K562 (cell line): ENCODE data around the gene AHSP. TPM values are rescaled to one million over a fixed set of nuclear protein-coding genes. Genes with fewer than 3 reads are reported as not detected.
"Not testable (repeated sequence)": the region's sequence is repeated elsewhere in the genome, so short reads cannot be mapped to it uniquely, and the experiment has no call there.

Source experiments
- ATAC-seq: fragments of 200-7000 bp; cut with Tn5 transposase; 3 replicates; pipeline ENCODE4 v1.9.1; 2020; ENCODE audit warnings: moderate library complexity
- BruUV-seq: library from RNA; stranded (reverse); fragments of 400-500 nt; replicated peaks from 2 replicates; lab custom pipeline; 2021; lab: Mats Ljungman, UMichigan
- CTCF ChIA-PET: fragments of 300-600 bp; formaldehyde crosslinking; extraction: SDS; loops from one replicate; lab custom pipeline; 2021; ENCODE audit warnings: low intra/inter-chr PET ratio; lab: Yijun Ruan, JAX
- POLR2A ChIA-PET: fragments of 300-600, 350-650 bp; sonication (Branson Sonifier 250); formaldehyde crosslinking; extraction: SDS; loops from one replicate; lab custom pipeline; 2021; ENCODE audit warnings: antibody characterized with exemption, inconsistent platforms; lab: Yijun Ruan, JAX
- DNase-seq, 4 experiments: peaks; one replicate each; pipeline versions ENCODE4 v3.0.0 to v3.0.0-alpha.2; 2011 to 2018; ENCODE audit warnings: low spot score in 3 of 4, mixed read lengths in 3 of 4; ENCODE audit errors: extremely low read depth in 1 of 4
- FAIRE-seq: peaks from 2 replicates; lab custom pipeline; 2011; peaks lifted over from hg19 to GRCh38; lab: Jason Lieb, UNC
- H2AFZ ChIP-seq: 2 replicates; pipeline ENCODE4 v1.6.0; 2011; ENCODE audit warnings: low read depth, low read length, control low read depth, inconsistent platforms
- H3K27ac ChIP-seq: fragments of 200-600 bp; 3 replicates; pipeline ENCODE4 v1.8.0; 2011; ENCODE audit warnings: low read depth, mild to moderate bottlenecking, control low read depth, inconsistent platforms, low read length, moderate library complexity, mixed read lengths; ENCODE audit errors: extremely low read depth
- H3K27me3 ChIP-seq, 2 experiments: fragments of 300-600 bp in 1 of 2; 2 replicates in 1 of 2; 3 replicates in 1 of 2; pipeline versions ENCODE4 v1.6.0 to v1.8.0; 2011; ENCODE audit warnings: inconsistent platforms in 2 of 2, low read length in 2 of 2, mild to moderate bottlenecking in 1 of 2, mixed read lengths in 1 of 2, moderate library complexity in 1 of 2; ENCODE audit not compliant: control insufficient read depth in 2 of 2, insufficient read depth in 2 of 2
- H3K36me3 ChIP-seq: fragments of 300-600 bp; 3 replicates; pipeline ENCODE4 v1.8.0; 2011; ENCODE audit warnings: mild to moderate bottlenecking, low read length, inconsistent platforms; ENCODE audit not compliant: control insufficient read depth, insufficient read depth
- H3K4me1 ChIP-seq, 2 experiments: fragments of 200-600 bp in 1 of 2; replicated peaks in 1 of 2; 2 replicates in 1 of 2; 3 replicates in 1 of 2; pipeline versions ENCODE4 v1.5.1 to v1.8.0; 2011; ENCODE audit warnings: inconsistent platforms in 2 of 2, low read length in 2 of 2, mild to moderate bottlenecking in 1 of 2, mixed read lengths in 1 of 2, moderate library complexity in 1 of 2; ENCODE audit not compliant: control insufficient read depth in 2 of 2, insufficient read depth in 2 of 2
- H3K4me2 ChIP-seq: 2 replicates; pipeline ENCODE4 v1.6.1; 2011; ENCODE audit warnings: low read length, control low read depth, inconsistent platforms, mixed read lengths; ENCODE audit not compliant: insufficient read depth
- H3K4me3 ChIP-seq: fragments of 200-600 bp; sonication (generic), shearing (Covaris generic); 2 replicates; pipeline ENCODE4 v1.5.1; 2016; ENCODE audit warnings: control low read depth, inconsistent platforms
- H3K79me2 ChIP-seq: fragments of 200-600 bp; 3 replicates; pipeline ENCODE4 v1.8.0; 2011; ENCODE audit warnings: low read length, inconsistent platforms; ENCODE audit not compliant: control insufficient read depth, insufficient read depth
- H3K9ac ChIP-seq, 2 experiments: 2 replicates each; pipeline versions ENCODE4 v1.6.0 to v1.6.1; 2011; ENCODE audit warnings: low read depth in 2 of 2, low read length in 2 of 2, control low read depth in 1 of 2, inconsistent platforms in 1 of 2, mild to moderate bottlenecking in 1 of 2, mixed read lengths in 1 of 2; ENCODE audit not compliant: insufficient read depth in 1 of 2
- H3K9me1 ChIP-seq: one replicate; pipeline ENCODE4 v1.6.0; 2011; ENCODE audit warnings: inconsistent platforms, mild to moderate bottlenecking, low read length, moderate library complexity; ENCODE audit not compliant: control insufficient read depth, insufficient read depth
- H3K9me3 ChIP-seq: replicated peaks from 2 replicates; pipeline ENCODE4 v1.5.1; 2011; ENCODE audit warnings: low read depth, low read length, inconsistent platforms; ENCODE audit not compliant: control insufficient read depth, insufficient read depth
- H4K20me1 ChIP-seq: replicated peaks from 2 replicates; pipeline ENCODE4 v1.6.1; 2011; ENCODE audit warnings: low read length, inconsistent platforms, mixed read lengths; ENCODE audit not compliant: control insufficient read depth, insufficient read depth
- NFRKB ChIP-seq: fragments of 450-650 bp; IDR thresholded peaks from 2 replicates; pipeline ENCODE4 v1.6.1; 2016; ENCODE audit warnings: low read depth
- POLR2H ChIP-seq: IDR thresholded peaks from 2 replicates; pipeline ENCODE4 v1.6.1; 2016; ENCODE audit warnings: missing genetic modification characterization, low read depth, mild to moderate bottlenecking, control low read depth, missing compliant biosample characterization, moderate library complexity
- SFPQ ChIP-seq: fragments of 200-400 bp; formaldehyde crosslinking; IDR thresholded peaks from 2 replicates; pipeline ENCODE4 v1.6.1; 2017; ENCODE audit warnings: mild to moderate bottlenecking, low read depth, low read length, moderate library complexity
- ZNF695 ChIP-seq: fragments of 450-650 bp; formaldehyde crosslinking; IDR thresholded peaks from 2 replicates; pipeline ENCODE4 v1.4.0; 2020; ENCODE audit warnings: mild to moderate bottlenecking, moderate library complexity
- WGBS: fragments of 100-300 bp; shearing (Covaris generic); methylation state at CpG from one replicate; pipeline ENCODE4 v1.1.6; 2016; ENCODE audit warnings: low coverage, mixed read lengths; ENCODE audit not compliant: insufficient coverage; ENCODE audit errors: missing lambda C conversion rate; 5-methylcytosine and 5-hydroxymethylcytosine counted together
- in situ Hi-C: fragments of 300-500 bp; cut with MboI; formaldehyde crosslinking; loops from 4 replicates; pipeline ENCODE4 v1.15.0; 2018; ENCODE audit warnings: inconsistent platforms, mixed read lengths
- intact Hi-C: fragments of 100-400 bp; cut with micrococcal nuclease; formaldehyde crosslinking; loops from 2 replicates; pipeline ENCODE4 v1.14.2; 2022
- polyA plus RNA-seq, 8 experiments: library from polyadenylated mRNA; depleted of rRNA in 4 of 8; stranded (reverse) in 5 of 8; unstranded in 3 of 8; fragments of >200 nt; fragmentation: Nextera tagmentation in 2 of 8; fragmentation: Illumina TruSeq in 1 of 8; extraction: Ambion mirVana in 2 of 8; extraction: Trizol in 1 of 8; gene quantifications; 2 replicates each; pipeline versions ENCODE4 v1.2.1 to v1.2.3, GENCODE V29; 2011 to 2014; ENCODE audit warnings: inconsistent platforms in 1 of 8, missing spikeins in 1 of 8
- total RNA-seq, 7 experiments: library from RNA; depleted of rRNA in 6 of 7; stranded (reverse); fragments of >200 nt in 6 of 7; fragmentation: Illumina TruSeq in 2 of 7; extraction: Trizol in 2 of 7; gene quantifications; 2 replicates each; pipeline versions ENCODE4 v1.2.1 to v1.2.3, GENCODE V29; 2011 to 2021; ENCODE audit warnings: low replicate concordance in 1 of 7

AHSP gene
- total and polyA plus RNA-seq, 9 of the 15 experiments (the other 6 are each of a cell fraction or from before 2014, with no cell fraction given) = 6.6 to 99.1 (median 25.8) TPM

DNA sequence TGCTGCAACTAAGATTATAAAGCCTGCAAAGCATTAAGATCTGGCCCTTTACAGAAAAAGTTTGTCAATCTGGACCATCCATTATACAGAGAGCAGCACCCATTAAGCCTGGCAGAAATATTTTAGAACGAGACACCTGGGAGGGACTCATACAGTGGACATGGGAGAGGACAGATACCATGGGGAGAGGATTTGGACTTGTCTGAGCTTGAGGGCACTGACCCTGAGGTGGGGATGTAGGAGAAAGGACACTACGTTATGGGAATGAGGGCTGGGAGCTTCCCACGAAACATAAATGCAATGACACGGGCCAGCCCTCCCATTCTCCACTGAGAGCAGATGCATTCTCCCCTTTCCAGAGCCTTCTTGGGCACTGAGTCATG, 25.7 kb upstream of the AHSP start (continued):
- TF ChIP-seq SFPQ (no peak), NFRKB (no peak), ZNF695 (no peak)

GRCh38 chr16:31502981-31503380, 24.7 kb upstream of the AHSP start:
- POLR2A ChIA-PET = interaction anchor here (1.1 to 1.9 kb wide), 4 partner anchors 9 to 43 kb away, joined by 3 to 7 read pairs (median 4); no protein-coding TSS in a partner anchor
- no peak overlapping the region for H2AFZ ChIP-seq
- no peak for DNase-seq
- H3K27ac ChIP-seq = no peak overlapping the region
- intact Hi-C loops (no loop called here), in situ Hi-C loops (no loop called here)
- CTCF ChIA-PET = no interaction called here
- TF ChIP-seq POLR2H (tag) = no peak
- peaks cover 51% of the 10 kb centered on the region for H3K36me3 ChIP-seq
- H3K27me3 ChIP-seq = no peaks in the 10 kb centered on the region
- FAIRE-seq = no peak
- H3K79me2 ChIP-seq = peaks cover 14% of the 10 kb centered on the region
- no TSS peak for BruUV-seq
- peaks cover 3 to 13% of the 10 kb centered on the region in 2 experiments; a peak in 2 of 5 replicates for H3K4me1 ChIP-seq
- H3K9me3 ChIP-seq = no peaks in the 10 kb centered on the region
- no peak overlapping the region for H3K4me2 ChIP-seq
- no peaks in the 10 kb centered on the region for H4K20me1 ChIP-seq
- no peak for ATAC-seq
- H3K9ac ChIP-seq = no peak overlapping the region
- H3K9me1 ChIP-seq = no peaks in the 10 kb centered on the region
- H3K4me3 ChIP-seq = no peak overlapping the region

DNA sequence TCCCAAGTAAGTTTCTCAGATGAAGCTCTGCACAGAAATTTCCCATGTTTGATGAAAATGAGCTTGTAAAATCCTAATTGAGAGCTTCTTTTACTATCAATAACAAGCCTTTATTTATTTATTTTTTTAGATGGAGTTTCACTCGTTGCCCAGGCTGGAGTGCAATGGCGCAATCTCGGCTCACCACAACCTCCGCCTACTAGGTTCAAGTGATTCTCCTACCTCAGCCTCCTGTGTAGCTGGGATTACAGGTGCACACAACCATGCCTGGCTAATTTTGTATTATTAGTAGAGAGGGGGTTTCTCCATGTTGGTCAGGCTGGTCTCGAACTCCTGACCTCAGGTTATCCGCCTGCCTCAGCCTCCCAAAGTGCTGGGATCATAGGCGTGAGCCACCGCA, 24.1 kb upstream of the AHSP start:
- H3K27ac ChIP-seq, H3K9me3 ChIP-seq, in situ Hi-C loops, H3K4me2 ChIP-seq, DNase-seq, H3K4me3 ChIP-seq, H3K9me1 ChIP-seq, intact Hi-C loops, H4K20me1 ChIP-seq, ATAC-seq, CTCF ChIA-PET, H3K9ac ChIP-seq, H2AFZ ChIP-seq, H3K27me3 ChIP-seq, FAIRE-seq, BruUV-seq: not testable (repeated sequence)
- Histone ChIP-seq H3K4me1 (peaks cover 3 to 16% of the 10 kb centered on the region in 2 experiments; a peak in 2 of 5 replicates), H3K36me3 (peaks cover 48% of the 10 kb centered on the region), H3K79me2 (peaks cover 20% of the 10 kb centered on the region)
- POLR2A ChIA-PET = interaction anchor here (0.8 to 1.9 kb wide), 4 partner anchors 10 to 26 kb away, joined by 3 to 7 read pairs (median 4); no protein-coding TSS in a partner anchor
- 90% methylated on average over 8 of the region's 8 CpGs for WGBS
